ENCODE data around the gene CCDC121.

Gene CCDC121

DNA sequence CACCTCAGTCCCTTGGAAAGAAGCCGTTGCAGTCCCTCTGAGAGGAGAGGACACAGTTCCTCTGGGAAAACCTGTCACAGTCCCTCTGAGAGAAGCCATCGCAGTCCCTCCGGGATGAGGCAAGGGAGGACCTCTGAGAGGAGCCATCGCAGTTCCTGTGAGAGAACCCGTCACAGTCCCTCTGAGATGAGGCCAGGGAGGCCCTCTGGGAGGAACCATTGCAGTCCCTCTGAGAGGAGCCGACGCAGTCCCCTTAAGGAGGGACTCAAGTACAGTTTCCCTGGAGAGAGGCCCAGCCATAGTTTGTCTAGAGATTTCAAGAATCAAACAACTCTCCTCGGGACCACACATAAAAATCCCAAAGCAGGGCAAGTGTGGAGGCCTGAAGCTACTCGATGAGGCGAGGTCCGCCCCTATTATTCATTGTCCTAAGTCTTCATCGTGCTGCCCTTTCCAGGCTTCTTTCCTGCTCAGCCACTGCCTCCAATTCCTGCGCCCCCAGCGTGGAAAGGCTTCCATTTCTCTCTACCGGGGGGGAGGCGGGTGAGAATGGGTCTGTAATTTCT is 46.6 kb downstream of the CCDC121 start:
- peaks cover 6% of the 10 kb centered on the region for H3K9me3 ChIP-seq (ENCODE audit: control insufficient read depth, low read length)
- WGBS, 2 experiments (ENCODE audit: insufficient coverage in 2 of 2), result 89 to 93% methylated on average over 14 to 15 of the region's 16 CpGs
- peak overlapping the region; percentile 53 for H3K27ac ChIP-seq (ENCODE audit: low read depth, low read length, severe bottlenecking)
- H3K4me3 ChIP-seq (ENCODE audit: extremely low read depth, insufficient read depth, low read length, poor library complexity, severe bottlenecking), result peak overlapping the region; percentile 86
- no peaks in the 10 kb centered on the region for H3K4me1 ChIP-seq (ENCODE audit: control insufficient read depth, insufficient read depth, low read length, poor library complexity, severe bottlenecking)
- peaks cover 14% of the 10 kb centered on the region for H3K36me3 ChIP-seq (ENCODE audit: control insufficient read depth, insufficient read depth, low read length)

DNA sequence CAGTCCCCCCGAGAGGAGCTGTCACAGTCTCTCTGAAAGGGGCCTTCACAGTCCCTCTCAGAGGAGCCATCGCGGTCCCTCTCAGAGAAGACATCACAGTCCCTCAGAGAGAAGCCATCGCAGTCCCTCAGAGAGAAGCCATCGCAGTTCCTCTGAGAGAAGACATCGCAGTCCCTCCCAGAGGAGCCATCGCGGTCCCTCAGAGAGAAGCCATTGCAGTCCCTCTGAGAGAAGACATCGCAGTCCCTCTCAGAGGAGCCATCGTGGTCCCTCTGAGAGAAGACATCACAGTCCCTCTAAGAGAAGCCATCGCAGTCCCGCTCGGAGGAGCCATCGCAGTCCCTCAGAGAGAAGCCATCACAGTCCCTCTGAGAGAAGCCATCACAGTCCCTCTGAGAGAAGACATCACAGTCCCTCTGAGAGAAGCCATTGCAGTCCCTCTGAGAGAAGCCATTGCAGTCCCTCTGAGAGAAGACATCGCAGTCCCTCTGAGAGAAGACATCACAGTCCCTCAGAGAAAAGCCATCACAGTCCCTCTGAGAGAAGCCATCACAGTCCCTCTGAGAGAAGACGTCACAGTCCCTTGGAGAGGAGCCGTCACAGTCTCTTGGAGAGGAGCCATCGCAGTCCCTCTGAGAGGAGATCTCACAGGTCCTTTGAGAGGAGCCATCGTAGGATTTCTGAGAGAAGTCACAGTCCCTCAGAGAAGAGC is 47.2 kb downstream of the CCDC121 start:
- no peak overlapping the region for H3K4me3 ChIP-seq (ENCODE audit: extremely low read depth, insufficient read depth, low read length, poor library complexity, severe bottlenecking)
- H3K27ac ChIP-seq (ENCODE audit: low read depth, low read length, severe bottlenecking), result no peak overlapping the region
- no peaks in the 10 kb centered on the region for H3K4me1 ChIP-seq (ENCODE audit: control insufficient read depth, insufficient read depth, low read length, poor library complexity, severe bottlenecking)
- H3K9me3 ChIP-seq (ENCODE audit: control insufficient read depth, low read length), result peaks cover 9% of the 10 kb centered on the region
- peaks cover 8% of the 10 kb centered on the region for H3K36me3 ChIP-seq (ENCODE audit: control insufficient read depth, insufficient read depth, low read length)
- WGBS, 2 experiments (ENCODE audit: insufficient coverage in 2 of 2), result 94 to 95% methylated on average over 19 of the region's 19 CpGs
